Measurements from ENCODE around the gene RPL27. TPM values are rescaled to one million over a fixed set of nuclear protein-coding genes. Genes with fewer than 3 reads are reported as not detected.
A peak's percentile ranks its signal among the peaks of the same experiment; 100 is the strongest.

Gene RPL27
- total RNA-seq, 1 experiment from 2014 or later, result 513 TPM

DNA sequence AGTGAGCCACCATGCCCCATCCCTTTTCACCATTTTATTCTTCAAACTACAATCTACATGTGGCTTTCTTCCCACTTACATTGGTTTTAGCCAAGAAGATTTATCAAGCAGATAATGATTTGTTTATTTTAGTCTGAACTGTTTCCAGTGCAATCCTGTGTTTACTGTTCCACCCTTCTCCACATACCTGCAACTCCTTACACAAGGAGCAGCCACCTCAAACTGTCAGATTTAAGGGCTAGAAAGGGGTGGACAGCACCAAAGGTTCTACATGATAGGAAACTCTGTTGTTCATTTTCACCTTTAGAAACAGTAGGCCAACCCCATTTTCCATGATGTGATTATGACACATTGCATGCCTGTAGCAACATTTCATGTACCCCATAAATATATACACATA is 16.0 kb upstream of the RPL27 start:
- ChIA-PET CTCF (no interaction called here), POLR2A (interaction anchor here (0.7 kb wide), 1 partner anchor 93 kb away, joined by 7 read pairs; no protein-coding TSS in a partner anchor)
- no peaks in the 10 kb centered on the region for H3K9me3 ChIP-seq (ENCODE audit: control insufficient read depth, insufficient read depth, low read depth, low read length)
- H3K27ac ChIP-seq (ENCODE audit: low read length), result no peak overlapping the region
- no peaks in the 10 kb centered on the region; the same call in none of the 2 replicates for H3K36me3 ChIP-seq (ENCODE audit: control insufficient read depth, insufficient read depth, low read length)
- TF ChIP-seq POLR2AphosphoS5 (IDR thresholded peaks at IDR 0.05; ENCODE audit: low read depth, low read length), result no peak
- no peak for TF ChIP-seq SIN3A (IDR thresholded peaks at IDR 0.05; ENCODE audit: borderline replicate concordance, insufficient read depth, low read depth, low read length)
- TF ChIP-seq, protein P1, sequence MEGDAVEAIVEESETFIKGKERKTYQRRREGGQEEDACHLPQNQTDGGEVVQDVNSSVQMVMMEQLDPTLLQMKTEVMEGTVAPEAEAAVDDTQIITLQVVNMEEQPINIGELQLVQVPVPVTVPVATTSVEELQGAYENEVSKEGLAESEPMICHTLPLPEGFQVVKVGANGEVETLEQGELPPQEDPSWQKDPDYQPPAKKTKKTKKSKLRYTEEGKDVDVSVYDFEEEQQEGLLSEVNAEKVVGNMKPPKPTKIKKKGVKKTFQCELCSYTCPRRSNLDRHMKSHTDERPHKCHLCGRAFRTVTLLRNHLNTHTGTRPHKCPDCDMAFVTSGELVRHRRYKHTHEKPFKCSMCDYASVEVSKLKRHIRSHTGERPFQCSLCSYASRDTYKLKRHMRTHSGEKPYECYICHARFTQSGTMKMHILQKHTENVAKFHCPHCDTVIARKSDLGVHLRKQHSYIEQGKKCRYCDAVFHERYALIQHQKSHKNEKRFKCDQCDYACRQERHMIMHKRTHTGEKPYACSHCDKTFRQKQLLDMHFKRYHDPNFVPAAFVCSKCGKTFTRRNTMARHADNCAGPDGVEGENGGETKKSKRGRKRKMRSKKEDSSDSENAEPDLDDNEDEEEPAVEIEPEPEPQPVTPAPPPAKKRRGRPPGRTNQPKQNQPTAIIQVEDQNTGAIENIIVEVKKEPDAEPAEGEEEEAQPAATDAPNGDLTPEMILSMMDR (IDR thresholded peaks at IDR 0.05), result no peak
- TF ChIP-seq, protein P2, sequence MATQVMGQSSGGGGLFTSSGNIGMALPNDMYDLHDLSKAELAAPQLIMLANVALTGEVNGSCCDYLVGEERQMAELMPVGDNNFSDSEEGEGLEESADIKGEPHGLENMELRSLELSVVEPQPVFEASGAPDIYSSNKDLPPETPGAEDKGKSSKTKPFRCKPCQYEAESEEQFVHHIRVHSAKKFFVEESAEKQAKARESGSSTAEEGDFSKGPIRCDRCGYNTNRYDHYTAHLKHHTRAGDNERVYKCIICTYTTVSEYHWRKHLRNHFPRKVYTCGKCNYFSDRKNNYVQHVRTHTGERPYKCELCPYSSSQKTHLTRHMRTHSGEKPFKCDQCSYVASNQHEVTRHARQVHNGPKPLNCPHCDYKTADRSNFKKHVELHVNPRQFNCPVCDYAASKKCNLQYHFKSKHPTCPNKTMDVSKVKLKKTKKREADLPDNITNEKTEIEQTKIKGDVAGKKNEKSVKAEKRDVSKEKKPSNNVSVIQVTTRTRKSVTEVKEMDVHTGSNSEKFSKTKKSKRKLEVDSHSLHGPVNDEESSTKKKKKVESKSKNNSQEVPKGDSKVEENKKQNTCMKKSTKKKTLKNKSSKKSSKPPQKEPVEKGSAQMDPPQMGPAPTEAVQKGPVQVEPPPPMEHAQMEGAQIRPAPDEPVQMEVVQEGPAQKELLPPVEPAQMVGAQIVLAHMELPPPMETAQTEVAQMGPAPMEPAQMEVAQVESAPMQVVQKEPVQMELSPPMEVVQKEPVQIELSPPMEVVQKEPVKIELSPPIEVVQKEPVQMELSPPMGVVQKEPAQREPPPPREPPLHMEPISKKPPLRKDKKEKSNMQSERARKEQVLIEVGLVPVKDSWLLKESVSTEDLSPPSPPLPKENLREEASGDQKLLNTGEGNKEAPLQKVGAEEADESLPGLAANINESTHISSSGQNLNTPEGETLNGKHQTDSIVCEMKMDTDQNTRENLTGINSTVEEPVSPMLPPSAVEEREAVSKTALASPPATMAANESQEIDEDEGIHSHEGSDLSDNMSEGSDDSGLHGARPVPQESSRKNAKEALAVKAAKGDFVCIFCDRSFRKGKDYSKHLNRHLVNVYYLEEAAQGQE (IDR thresholded peaks at IDR 0.05; ENCODE audit: insufficient read depth in 1 of 2, low read depth in 2 of 2, low read length in 1 of 2), result no peak
- no peak for TF ChIP-seq TCF7L2 (IDR thresholded peaks at IDR 0.05; ENCODE audit: low read depth, low read length)
- ATAC-seq (no peak), DNase-seq (ENCODE audit: low read depth, low spot score) (no peak)
- no peaks in the 10 kb centered on the region for H3K27me3 ChIP-seq (ENCODE audit: control insufficient read depth, insufficient read depth, low read length)
- in situ Hi-C loops (cut with HindIII; ENCODE audit: low pct_unique_long_range_greater_than_20kb, low sequenced_read_pairs), result no loop called here
- intact Hi-C loops (cut with micrococcal nuclease; ENCODE audit: unreplicated experiment), result no loop called here
- peak overlapping the region in 1 of 2 experiments; percentile 68; a peak in 2 of 4 replicates for H3K4me3 ChIP-seq (ENCODE audit: low read depth in 2 of 2, low read length in 2 of 2)
- no TSS peak for BruUV-seq (replicated peaks)
- peaks cover 14% of the 10 kb centered on the region; the same call in 1 of the 2 replicates for H3K4me1 ChIP-seq (ENCODE audit: control insufficient read depth, insufficient read depth, low read length)

DNA sequence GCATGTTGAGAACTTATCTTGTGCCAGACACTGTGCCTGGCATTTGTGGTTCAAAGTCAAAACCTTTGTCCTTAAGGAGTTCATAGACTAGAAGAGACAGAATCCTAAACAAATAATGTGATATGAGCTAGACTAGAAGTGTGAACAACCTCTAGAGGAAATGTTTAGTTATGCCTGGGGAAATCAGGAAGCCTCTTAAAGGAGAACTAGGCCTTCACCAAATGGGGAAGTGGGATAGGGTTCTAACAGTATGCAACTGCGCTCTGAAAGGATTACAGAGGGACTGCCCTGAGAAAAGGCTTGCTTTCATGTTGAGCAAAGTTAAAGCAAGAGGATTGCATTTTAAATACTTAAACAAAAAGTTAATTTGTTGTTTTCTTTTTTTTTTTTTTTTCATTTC is 13.0 kb upstream of the RPL27 start:
- Histone ChIP-seq H3K4me1 (ENCODE audit: control insufficient read depth, insufficient read depth, low read length) (peaks cover 20% of the 10 kb centered on the region), H3K4me3 (ENCODE audit: low read depth in 2 of 2, low read length in 2 of 2) (no peak overlapping the region), H3K27me3 (ENCODE audit: control insufficient read depth, insufficient read depth, low read length) (no peaks in the 10 kb centered on the region), H3K36me3 (ENCODE audit: control insufficient read depth, insufficient read depth, low read length) (peaks cover 5% of the 10 kb centered on the region), H3K27ac (ENCODE audit: low read length) (no peak overlapping the region), H3K9me3 (ENCODE audit: control insufficient read depth, insufficient read depth, low read depth, low read length) (no peaks in the 10 kb centered on the region)
- POLR2A ChIA-PET, result interaction anchor here (1.2 kb wide), 1 partner anchor 13 kb away, joined by 9 read pairs; the partner anchor contains the start of gene RPL27
- DNase-seq (ENCODE audit: low read depth, low spot score) (no peak), ATAC-seq (no peak)
- TF ChIP-seq SIN3A (IDR thresholded peaks at IDR 0.05; ENCODE audit: borderline replicate concordance, insufficient read depth, low read depth, low read length), result no peak
- no peak for TF ChIP-seq POLR2AphosphoS5 (IDR thresholded peaks at IDR 0.05; ENCODE audit: low read depth, low read length)
- TF ChIP-seq, protein P1 (IDR thresholded peaks at IDR 0.05), result no peak
- no peak for TF ChIP-seq TCF7L2 (IDR thresholded peaks at IDR 0.05; ENCODE audit: low read depth, low read length)
- TF ChIP-seq, protein P2 (IDR thresholded peaks at IDR 0.05; ENCODE audit: insufficient read depth in 1 of 2, low read depth in 2 of 2, low read length in 1 of 2), result no peak
- CTCF ChIA-PET, result interaction anchor here (0.7 kb wide), 1 partner anchor 56 kb away, joined by 4 read pairs; no protein-coding TSS in a partner anchor
- intact Hi-C loops (cut with micrococcal nuclease; ENCODE audit: unreplicated experiment) (no loop called here), in situ Hi-C loops (cut with HindIII; ENCODE audit: low pct_unique_long_range_greater_than_20kb, low sequenced_read_pairs) (no loop called here)
- no TSS peak for BruUV-seq (replicated peaks)
